Spleen (tissue), 11 donors: ENCODE data around the gene DPH6. TPM values are rescaled to one million over a fixed set of nuclear protein-coding genes. Genes with fewer than 3 reads are reported as not detected.

Source experiments
- DNase-seq: peaks from one replicate; pipeline ENCODE4 v3.0.0-alpha.2; 2020
- H3K27ac ChIP-seq, 8 donors: fragments of 200-600 bp; sonication (generic) in 7 of 8; 1 replicate in 4 of 8; 2 replicates in 4 of 8; pipeline versions ENCODE4 v1.5.0 to v1.8.0; 2016 to 2021; ENCODE audit warnings: inconsistent platforms in 4 of 8, mild to moderate bottlenecking in 4 of 8, moderate library complexity in 1 of 8
- H3K27me3 ChIP-seq, 7 donors: fragments of 200-600 bp; sonication (generic) in 6 of 7; replicated peaks in 1 of 7; 1 replicate in 4 of 7; 2 replicates in 3 of 7; pipeline versions ENCODE4 v1.5.0 to v1.8.0; 2016 to 2021; ENCODE audit warnings: inconsistent platforms in 3 of 7, mild to moderate bottlenecking in 1 of 7
- H3K36me3 ChIP-seq, 6 donors: fragments of 200-600 bp; sonication (generic) in 5 of 6; 1 replicate in 4 of 6; 2 replicates in 2 of 6; pipeline versions ENCODE4 v1.5.0 to v1.8.0; 2016 to 2021; ENCODE audit warnings: inconsistent platforms in 2 of 6
- H3K4me1 ChIP-seq, 6 donors: fragments of 200-600 bp; sonication (generic) in 5 of 6; 1 replicate in 3 of 6; 2 replicates in 3 of 6; pipeline versions ENCODE4 v1.5.0 to v1.8.0; 2016 to 2021; ENCODE audit warnings: inconsistent platforms in 3 of 6
- H3K4me3 ChIP-seq, 8 donors: fragments of 200-600 bp; sonication (generic) in 7 of 8; 1 replicate in 4 of 8; 2 replicates in 4 of 8; pipeline versions ENCODE4 v1.5.0 to v1.8.0; 2016 to 2021; ENCODE audit warnings: inconsistent platforms in 4 of 8, mild to moderate bottlenecking in 4 of 8, moderate library complexity in 2 of 8
- H3K9me3 ChIP-seq, 8 donors: fragments of 200-600 bp; sonication (generic) in 7 of 8; 1 replicate in 4 of 8; 2 replicates in 4 of 8; pipeline versions ENCODE4 v1.5.0 to v1.8.0; 2016 to 2021; ENCODE audit warnings: inconsistent platforms in 4 of 8
- POLR2A ChIP-seq, 3 donors: fragments of 450-650 bp; IDR thresholded peaks; one replicate each; pipeline ENCODE4 v1.5.1; 2017; ENCODE audit warnings: antibody characterized with exemption in 3 of 3, mild to moderate bottlenecking in 1 of 3
- POLR2AphosphoS5 ChIP-seq, 3 donors: sonication (generic); formaldehyde crosslinking; IDR thresholded peaks; one replicate each; pipeline ENCODE4 v1.5.1; 2017; ENCODE audit warnings: antibody characterized with exemption in 3 of 3
- WGBS, 5 donors: extraction: QIAGEN DNeasy Blood & Tissue Kit in 3 of 5; methylation state at CpG; one replicate each; pipeline versions ENCODE4 v1.1.5 to v1.1.7; 2013 to 2018; 5-methylcytosine and 5-hydroxymethylcytosine counted together
- intact Hi-C: fragments of 100-400 bp; cut with DNase I; formaldehyde crosslinking; loops from one replicate; pipeline ENCODE4 v1.15.0; 2023; ENCODE audit warnings: low total_unique reads
- polyA plus RNA-seq, 3 donors: library from polyadenylated mRNA; stranded (reverse); fragments of 200-250 nt; gene quantifications; one replicate each; pipeline ENCODE4 v1.2.1, GENCODE V29; 2013
- total RNA-seq, 7 donors: library from RNA; depleted of rRNA in 3 of 7; stranded (reverse); fragments of >200 nt in 3 of 7; fragmentation: NEBNext Ultra II Directional in 4 of 7; extraction: Animal tissue kit (Norgen Biotek cat#: 25700) in 4 of 7; gene quantifications; one replicate each; pipeline versions ENCODE4 v1.1.0 to v1.2.1, GENCODE V29; 2016 to 2021
- TF ChIP-seq, protein P1 (sequence below), 11 experiments: fragments of 200-600 bp in 7 of 11; fragments of 450-650 bp in 4 of 11; sonication (generic) in 4 of 11; IDR thresholded peaks in 8 of 11; conservative IDR thresholded peaks in 3 of 11; 1 replicate in 7 of 11; 2 replicates in 4 of 11; pipeline versions ENCODE4 v1.4.0 to v1.8.0; 2016 to 2021; ENCODE audit warnings: antibody characterized with exemption in 11 of 11, inconsistent platforms in 4 of 11, mild to moderate bottlenecking in 1 of 11
- donor health status: healthy with polysubstance abuse.
- donor health status: DM: no; HTN: no; CAD: no; lungs with moderate emphysema.
- donor health status: DM: no; HTN: no; CAD: no.
- donor health status: Bipolar disorder and iron deficiency.
- donor health status: healthy.
- donor health status: DM: no; HTN: no; CAD: no.
- donor health status: DM: yes; HTN: yes; CAD: no.

DPH6 gene
- total and polyA plus RNA-seq, 10 donors, result 4.0 to 26.9 (median 15.2) TPM

DNA sequence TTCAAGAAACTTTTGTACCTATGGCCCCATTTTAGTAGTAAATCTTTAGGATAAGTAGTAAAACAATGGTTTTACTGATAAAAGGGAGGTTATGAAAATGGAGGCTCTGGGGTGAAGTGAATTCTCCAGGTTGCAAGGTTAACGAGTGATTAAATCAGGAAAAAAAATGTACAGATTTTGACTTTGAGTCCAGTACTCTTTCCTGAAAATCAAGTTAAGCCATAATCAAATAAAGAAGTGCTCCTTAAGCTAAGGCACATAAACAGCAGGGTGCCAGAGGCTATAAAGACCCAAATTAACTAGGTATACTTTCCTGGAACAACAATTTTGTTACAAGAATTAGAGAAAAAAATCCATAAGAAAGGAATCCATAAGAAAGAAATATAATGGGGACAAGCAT, 114.7 kb downstream of the DPH6 start:
- intact Hi-C loops, result no loop called here
- DNase-seq, result no peak
- no peaks in the 10 kb centered on the region for H3K27me3 ChIP-seq
- 89 to 100% (median 94%) methylated on average over 1 of the region's 1 CpG for WGBS, 5 donors
- no peaks in the 10 kb centered on the region for H3K4me1 ChIP-seq
- no peak overlapping the region for H3K4me3 ChIP-seq
- TF ChIP-seq, protein P1, sequence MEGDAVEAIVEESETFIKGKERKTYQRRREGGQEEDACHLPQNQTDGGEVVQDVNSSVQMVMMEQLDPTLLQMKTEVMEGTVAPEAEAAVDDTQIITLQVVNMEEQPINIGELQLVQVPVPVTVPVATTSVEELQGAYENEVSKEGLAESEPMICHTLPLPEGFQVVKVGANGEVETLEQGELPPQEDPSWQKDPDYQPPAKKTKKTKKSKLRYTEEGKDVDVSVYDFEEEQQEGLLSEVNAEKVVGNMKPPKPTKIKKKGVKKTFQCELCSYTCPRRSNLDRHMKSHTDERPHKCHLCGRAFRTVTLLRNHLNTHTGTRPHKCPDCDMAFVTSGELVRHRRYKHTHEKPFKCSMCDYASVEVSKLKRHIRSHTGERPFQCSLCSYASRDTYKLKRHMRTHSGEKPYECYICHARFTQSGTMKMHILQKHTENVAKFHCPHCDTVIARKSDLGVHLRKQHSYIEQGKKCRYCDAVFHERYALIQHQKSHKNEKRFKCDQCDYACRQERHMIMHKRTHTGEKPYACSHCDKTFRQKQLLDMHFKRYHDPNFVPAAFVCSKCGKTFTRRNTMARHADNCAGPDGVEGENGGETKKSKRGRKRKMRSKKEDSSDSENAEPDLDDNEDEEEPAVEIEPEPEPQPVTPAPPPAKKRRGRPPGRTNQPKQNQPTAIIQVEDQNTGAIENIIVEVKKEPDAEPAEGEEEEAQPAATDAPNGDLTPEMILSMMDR (IDR thresholded peaks at IDR 0.05 in 8 of 11, conservative IDR thresholded peaks at IDR 0.05 in 3 of 11), result no peak
- TF ChIP-seq POLR2A (IDR thresholded peaks at IDR 0.05) (no peak), POLR2AphosphoS5 (IDR thresholded peaks at IDR 0.05) (no peak)
- H3K9me3 ChIP-seq, result peaks cover 0 to 13% (median 7%) of the 10 kb centered on the region in 8 donors
- no peak overlapping the region for H3K27ac ChIP-seq
- peaks cover 0 to 13% (median 0%) of the 10 kb centered on the region in 6 donors for H3K36me3 ChIP-seq

DNA sequence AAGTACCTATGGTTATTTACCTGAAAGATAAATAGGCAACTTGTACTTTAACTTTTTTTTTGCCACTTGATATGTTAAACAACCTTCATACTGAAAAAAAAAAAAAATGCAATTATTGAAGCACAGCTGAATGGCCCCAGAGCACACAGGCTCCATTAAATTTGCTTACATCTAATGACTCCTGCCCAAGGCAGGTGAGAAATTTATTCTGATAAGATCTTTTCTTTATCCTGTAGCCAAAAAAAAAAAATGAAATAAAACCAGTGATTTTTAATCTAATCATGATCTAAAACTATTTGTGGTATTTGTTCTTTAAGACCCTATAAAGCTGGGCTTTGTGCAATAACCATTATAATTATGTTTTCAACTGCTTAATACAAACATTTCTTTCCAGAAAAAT, 115.7 kb downstream of the DPH6 start:
- TF ChIP-seq POLR2A (IDR thresholded peaks at IDR 0.05) (no peak), POLR2AphosphoS5 (IDR thresholded peaks at IDR 0.05) (no peak)
- TF ChIP-seq, protein P1 (IDR thresholded peaks at IDR 0.05 in 8 of 11, conservative IDR thresholded peaks at IDR 0.05 in 3 of 11), result no peak
- intact Hi-C loops, result no loop called here
- peaks cover 0 to 5% (median 0%) of the 10 kb centered on the region in 8 donors for H3K9me3 ChIP-seq
- DNase-seq, result no peak
- peaks cover 0 to 6% (median 0%) of the 10 kb centered on the region in 6 donors for H3K36me3 ChIP-seq
- no peak overlapping the region for H3K27ac ChIP-seq
- no peak overlapping the region for H3K4me3 ChIP-seq
- no peaks in the 10 kb centered on the region for H3K27me3 ChIP-seq
- no peaks in the 10 kb centered on the region for H3K4me1 ChIP-seq

DNA sequence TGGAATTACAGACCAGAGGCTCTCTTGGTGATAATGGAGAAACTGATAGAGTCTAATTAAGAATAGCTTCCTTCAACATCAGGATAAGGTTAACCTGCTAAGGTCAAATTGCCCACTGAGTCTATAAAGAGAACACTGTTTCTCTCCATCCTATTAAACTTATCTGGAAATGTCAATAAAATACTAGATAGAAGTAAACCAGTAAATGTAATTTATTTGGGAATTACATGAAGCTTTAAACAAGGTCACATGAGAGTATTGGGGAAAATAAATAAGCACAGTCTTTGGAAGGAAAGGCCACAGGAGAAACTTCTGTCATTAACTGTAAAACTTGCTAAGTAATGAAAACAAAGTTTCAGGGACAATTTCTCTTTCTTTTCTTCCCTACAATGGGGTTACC, 118.5 kb downstream of the DPH6 start:
- TF ChIP-seq POLR2A (IDR thresholded peaks at IDR 0.05), result no peak
- TF ChIP-seq, protein P1 (IDR thresholded peaks at IDR 0.05 in 8 of 11, conservative IDR thresholded peaks at IDR 0.05 in 3 of 11), result no peak
- TF ChIP-seq POLR2AphosphoS5 (IDR thresholded peaks at IDR 0.05), result no peak
- H3K27me3 ChIP-seq, result no peaks in the 10 kb centered on the region
- no peaks in the 10 kb centered on the region for H3K4me1 ChIP-seq
- H3K36me3 ChIP-seq, result peaks cover 0 to 4% (median 0%) of the 10 kb centered on the region in 6 donors
- H3K4me3 ChIP-seq, result no peak overlapping the region
- H3K9me3 ChIP-seq, result peaks cover 0 to 13% (median 3%) of the 10 kb centered on the region in 8 donors
- no peak for DNase-seq
- intact Hi-C loops, result no loop called here
- no peak overlapping the region for H3K27ac ChIP-seq

DNA sequence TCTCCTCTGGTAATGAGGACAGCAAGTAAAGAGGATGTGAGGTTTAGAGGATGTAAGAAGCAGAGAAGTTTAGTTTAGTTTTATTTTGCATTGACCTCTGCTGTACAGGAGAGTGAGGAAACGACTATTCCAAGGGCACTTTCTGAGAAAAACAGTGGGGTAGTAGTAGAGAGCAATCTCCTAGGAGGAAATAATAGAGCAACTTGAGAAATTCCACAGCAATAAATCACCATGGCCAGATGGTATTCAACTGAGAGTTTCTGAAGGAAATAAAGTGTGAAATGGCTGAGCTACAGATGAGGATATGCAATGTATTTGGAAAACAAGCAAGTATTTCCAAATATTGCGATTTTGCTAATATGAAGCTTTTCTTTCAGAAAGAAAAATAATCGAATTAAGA, 118.9 kb downstream of the DPH6 start:
- Histone ChIP-seq H3K36me3 (peaks cover 0 to 4% (median 0%) of the 10 kb centered on the region in 6 donors), H3K4me3 (no peak overlapping the region), H3K4me1 (no peaks in the 10 kb centered on the region), H3K27me3 (no peaks in the 10 kb centered on the region), H3K27ac (no peak overlapping the region), H3K9me3 (peaks cover 0 to 13% (median 3%) of the 10 kb centered on the region in 8 donors)
- intact Hi-C loops, result no loop called here
- 60 to 67% (median 60%) methylated on average over 3 of the region's 3 CpGs for WGBS, 5 donors
- DNase-seq, result no peak
- no peak for TF ChIP-seq POLR2A (IDR thresholded peaks at IDR 0.05)
- no peak for TF ChIP-seq POLR2AphosphoS5 (IDR thresholded peaks at IDR 0.05)
- TF ChIP-seq, protein P1 (IDR thresholded peaks at IDR 0.05 in 8 of 11, conservative IDR thresholded peaks at IDR 0.05 in 3 of 11), result no peak
